ENCODE measurements around the gene CSH2.
"Not testable (repeated sequence)": the region's sequence is repeated elsewhere in the genome, so short reads cannot be mapped to it uniquely, and the experiment has no call there.

CSH2 gene

GRCh38 chr17:63847525-63848249 lies 25.8 kb downstream of the CSH2 start:
- ChIA-PET POLR2A (interaction anchor here (1.9 kb wide), 1 partner anchor 74 kb away, joined by 6 read pairs; the partner anchor contains the start of genes CCDC47 and DDX42), CTCF (interaction anchor here (0.6 to 9.5 kb wide), 7 partner anchors 9 to 42 kb away, joined by 3 to 62 read pairs (median 4); partner anchors contain the start of gene GH2)
- Histone ChIP-seq H3K36me3 (ENCODE audit: control insufficient read depth in 2 of 2, insufficient read depth in 1 of 2, low read length in 2 of 2) (no peaks in the 10 kb centered on the region), H3K4me1 (ENCODE audit: control insufficient read depth, insufficient read depth, low read length) (no peaks in the 10 kb centered on the region; the same call in 1 of the 2 replicates), H3K9me3 (ENCODE audit: control insufficient read depth, insufficient read depth, low read depth, low read length) (no peaks in the 10 kb centered on the region), H3K27ac (ENCODE audit: extremely low read depth, low read depth, low read length) (no peak overlapping the region), H3K4me3 (ENCODE audit: low read depth, low read length) (no peak overlapping the region)
- TF ChIP-seq ZNF791 (tag by site-specific recombination; IDR thresholded peaks at IDR 0.05) = no peak
- peak; percentile 92 for TF ChIP-seq ZNF664 (tag by site-specific recombination; IDR thresholded peaks at IDR 0.05)

GRCh38 chr17:63845509-63845908 lies 28.0 kb downstream of the CSH2 start:
- Histone ChIP-seq H3K4me1 (ENCODE audit: control insufficient read depth, insufficient read depth, low read length) (peaks cover 8% of the 10 kb centered on the region), H3K36me3 (ENCODE audit: control insufficient read depth in 2 of 2, insufficient read depth in 1 of 2, low read length in 2 of 2) (no peaks in the 10 kb centered on the region), H3K27ac (ENCODE audit: extremely low read depth, low read depth, low read length) (no peak overlapping the region), H3K9me3 (ENCODE audit: control insufficient read depth, insufficient read depth, low read depth, low read length) (no peaks in the 10 kb centered on the region), H3K4me3 (ENCODE audit: low read depth, low read length) (no peak overlapping the region)
- POLR2A ChIA-PET = interaction anchor here (0.6 kb wide), 1 partner anchor 952 kb away, joined by 4 read pairs; no protein-coding TSS in a partner anchor
- CTCF ChIA-PET = interaction anchor here (0.6 to 9.5 kb wide), 3 partner anchors 10 to 21 kb away, joined by 3 to 62 read pairs (median 4); no protein-coding TSS in a partner anchor
- no peak for TF ChIP-seq ZNF266 (tag by site-specific recombination; IDR thresholded peaks at IDR 0.05; ENCODE audit: low read depth)
- TF ChIP-seq ZNF121 (tag by site-specific recombination; IDR thresholded peaks at IDR 0.05) = no peak
- no peak for TF ChIP-seq INSM2 (tag by site-specific recombination; IDR thresholded peaks at IDR 0.05)
- TF ChIP-seq ZNF239 (tag by site-specific recombination; IDR thresholded peaks at IDR 0.05) = no peak
- TF ChIP-seq ZNF292 (tag by site-specific recombination; IDR thresholded peaks at IDR 0.05; ENCODE audit: borderline replicate concordance, low read depth) = no peak
- no peak for TF ChIP-seq ZNF621 (tag by site-specific recombination; IDR thresholded peaks at IDR 0.05)
- TF ChIP-seq ZIC2 (tag by site-specific recombination; IDR thresholded peaks at IDR 0.05) = no peak
- no peak for TF ChIP-seq SP2 (tag by site-specific recombination; IDR thresholded peaks at IDR 0.05)
- TF ChIP-seq MEIS1 (CRISPR knock-in tag; IDR thresholded peaks at IDR 0.05; ENCODE audit: borderline replicate concordance) = no peak

GRCh38 chr17:63843910-63844677 lies 29.4 kb downstream of the CSH2 start:
- H3K36me3 ChIP-seq (ENCODE audit: control insufficient read depth in 2 of 2, insufficient read depth in 1 of 2, low read length in 2 of 2) = peaks cover 0 to 3% of the 10 kb centered on the region in 2 experiments; a peak in 1 of 3 replicates
- TF ChIP-seq REPIN1 (tag by site-specific recombination; IDR thresholded peaks at IDR 0.05; ENCODE audit: low read depth) = no peak
- peak; percentile 95 for TF ChIP-seq ZBTB20 (tag by site-specific recombination; IDR thresholded peaks at IDR 0.05)
- H3K4me3 ChIP-seq (ENCODE audit: low read depth, low read length) = no peak overlapping the region
- ChIA-PET POLR2A (interaction anchor here (0.6 to 2.0 kb wide), 12 partner anchors 10 to 1251 kb away, joined by 3 to 20 read pairs (median 4); partner anchors contain the start of genes CCDC47, DDX42, MAP3K3 and PSMC5), CTCF (interaction anchor here (0.6 to 9.5 kb wide), 4 partner anchors 9 to 22 kb away, joined by 4 to 62 read pairs (median 10); no protein-coding TSS in a partner anchor)
- H3K9me3 ChIP-seq (ENCODE audit: control insufficient read depth, insufficient read depth, low read depth, low read length) = no peaks in the 10 kb centered on the region
- H3K4me1 ChIP-seq (ENCODE audit: control insufficient read depth, insufficient read depth, low read length) = peaks cover 19% of the 10 kb centered on the region
- no peak overlapping the region; the same call in 1 of the 2 replicates for H3K27ac ChIP-seq (ENCODE audit: extremely low read depth, low read depth, low read length)

GRCh38 chr17:63843387-63843888 lies 30.0 kb downstream of the CSH2 start:
- H3K27ac ChIP-seq (ENCODE audit: extremely low read depth, low read depth, low read length) = peak overlapping the region; percentile 61; the same call in 1 of the 2 replicates
- peak overlapping the region; percentile 69 for H3K4me3 ChIP-seq (ENCODE audit: low read depth, low read length)
- H3K4me1 ChIP-seq (ENCODE audit: control insufficient read depth, insufficient read depth, low read length) = peaks cover 20% of the 10 kb centered on the region
- POLR2A ChIA-PET = interaction anchor here (0.6 to 2.0 kb wide), 18 partner anchors 9 to 1311 kb away, joined by 3 to 20 read pairs (median 4); partner anchors contain the start of genes CCDC47, DDX42, MAP3K3 and PSMC5
- not testable (repeated sequence) for H3K9me3 ChIP-seq (ENCODE audit: control insufficient read depth, insufficient read depth, low read depth, low read length); H3K36me3 ChIP-seq (ENCODE audit: control insufficient read depth in 2 of 2, insufficient read depth in 1 of 2, low read length in 2 of 2)
- CTCF ChIA-PET = interaction anchor here (0.6 to 9.5 kb wide), 5 partner anchors 9 to 23 kb away, joined by 4 to 62 read pairs (median 8); no protein-coding TSS in a partner anchor
- TF ChIP-seq ZNF335 (tag by site-specific recombination; conservative IDR thresholded peaks at IDR 0.05) = peak; percentile 75
- peak; percentile 93 for TF ChIP-seq ZNF362 (tag by site-specific recombination; IDR thresholded peaks at IDR 0.05)
- 0 out of 2 replicates have a peak, but pooled peaks have one; percentile 10 for TF ChIP-seq ZNF239 (tag by site-specific recombination; IDR thresholded peaks at IDR 0.05)
- peak; percentile 79; the same call in 1 of the 2 replicates for TF ChIP-seq ZSCAN23 (tag by site-specific recombination; IDR thresholded peaks at IDR 0.05)
- TF ChIP-seq ZNF391 (tag by site-specific recombination; IDR thresholded peaks at IDR 0.05; ENCODE audit: borderline replicate concordance, low read depth) = peak; percentile 51; the same call in 1 of the 2 replicates
- TF ChIP-seq OVOL3 (tag by site-specific recombination; IDR thresholded peaks at IDR 0.05) = peak; percentile 49; the same call in 1 of the 2 replicates
- peak; percentile 3; the same call in 1 of the 2 replicates for TF ChIP-seq KLF7 (tag by site-specific recombination; IDR thresholded peaks at IDR 0.05; ENCODE audit: borderline replicate concordance)
- 0 out of 2 replicates have a peak, but pooled peaks have one; percentile 19 for TF ChIP-seq ZFP69B (tag by site-specific recombination; IDR thresholded peaks at IDR 0.05)

Data from HEK293 (cell line).